Activated T-helper 1 cell treated with anti-CD3 and anti-CD28 coated beads, Interleukin-12 subunit alpha, Interleukin-12 subunit beta, Interleukin-2, Interleukin-4 antibody, amounts not matched to agents 30 ng/mL and 10 ng/mL and 1 ng/mL, durations not matched to agents 14 hours and 24 hours and 36 hours (primary cell): Measurements from ENCODE around the gene EN2. TPM values are rescaled to one million over a fixed set of nuclear protein-coding genes. Genes with fewer than 3 reads are reported as not detected.
A peak's percentile ranks its signal among the peaks of the same experiment; 100 is the strongest.

ENCODE experiments used
- DNase-seq: peaks from one replicate; pipeline ENCODE4 v3.0.0; 2021; ENCODE audit warnings: low spot score
- H3K27ac Mint-ChIP-seq: one replicate; pipeline ENCODE4 v1.8.0; 2021; ENCODE audit warnings: mild to moderate bottlenecking, mixed read lengths
- H3K27me3 Mint-ChIP-seq: one replicate; pipeline ENCODE4 v1.8.0; 2022; ENCODE audit warnings: mild to moderate bottlenecking, moderate library complexity, mixed read lengths; ENCODE audit not compliant: insufficient read depth
- H3K36me3 Mint-ChIP-seq: one replicate; pipeline ENCODE4 v1.8.0; 2021; ENCODE audit warnings: low read depth, mixed read lengths
- H3K4me1 Mint-ChIP-seq: one replicate; pipeline ENCODE4 v1.8.0; 2021; ENCODE audit warnings: low read depth, mixed read lengths
- H3K4me3 Mint-ChIP-seq: one replicate; pipeline ENCODE4 v1.8.0; 2021; ENCODE audit warnings: mild to moderate bottlenecking, moderate library complexity, mixed read lengths
- H3K9me3 Mint-ChIP-seq: one replicate; pipeline ENCODE4 v1.8.0; 2021; ENCODE audit warnings: mixed read lengths
- intact Hi-C: fragments of 100-400 bp; cut with micrococcal nuclease; formaldehyde crosslinking; loops from one replicate; pipeline ENCODE4 v1.15.1; 2024
- total RNA-seq: library from RNA; stranded (reverse); gene quantifications from 2 replicates; pipeline ENCODE4 v1.2.3, GENCODE V29; 2022

The EN2 gene
- total RNA-seq, result not detected in 2 replicates

DNA sequence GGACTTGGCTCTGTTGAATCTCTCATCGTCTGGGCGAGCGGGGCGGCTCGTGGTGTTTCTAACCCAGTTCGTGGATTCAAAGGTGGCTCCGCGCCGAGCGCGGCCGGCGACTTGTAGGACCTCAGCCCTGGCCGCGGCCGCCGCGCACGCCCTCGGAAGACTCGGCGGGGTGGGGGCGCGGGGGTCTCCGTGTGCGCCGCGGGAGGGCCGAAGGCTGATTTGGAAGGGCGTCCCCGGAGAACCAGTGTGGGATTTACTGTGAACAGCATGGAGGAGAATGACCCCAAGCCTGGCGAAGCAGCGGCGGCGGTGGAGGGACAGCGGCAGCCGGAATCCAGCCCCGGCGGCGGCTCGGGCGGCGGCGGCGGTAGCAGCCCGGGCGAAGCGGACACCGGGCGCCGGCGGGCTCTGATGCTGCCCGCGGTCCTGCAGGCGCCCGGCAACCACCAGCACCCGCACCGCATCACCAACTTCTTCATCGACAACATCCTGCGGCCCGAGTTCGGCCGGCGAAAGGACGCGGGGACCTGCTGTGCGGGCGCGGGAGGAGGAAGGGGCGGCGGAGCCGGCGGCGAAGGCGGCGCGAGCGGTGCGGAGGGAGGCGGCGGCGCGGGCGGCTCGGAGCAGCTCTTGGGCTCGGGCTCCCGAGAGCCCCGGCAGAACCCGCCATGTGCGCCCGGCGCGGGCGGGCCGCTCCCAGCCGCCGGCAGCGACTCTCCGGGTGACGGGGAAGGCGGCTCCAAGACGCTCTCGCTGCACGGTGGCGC is at the start of gene EN2:
TSS of gene EN2 (plus strand) at position 19 of the 767 bp plus-strand sequence. CDS start at position 268, 249 bp downstream.
- Mint-ChIP-seq H3K27me3 (peaks cover 69% of the 10 kb centered on the region), H3K36me3 (no peaks in the 10 kb centered on the region), H3K4me1 (peaks cover 4% of the 10 kb centered on the region), H3K4me3 (peak within 1 kb of the TSS; percentile 5), H3K27ac (peak within 1 kb of the TSS; percentile 70), H3K9me3 (no peaks in the 10 kb centered on the region)
- intact Hi-C loops, result loop anchor here (1.0 kb wide), 1 partner anchor 8 kb away; no protein-coding TSS in a partner anchor
- no peak for DNase-seq

DNA sequence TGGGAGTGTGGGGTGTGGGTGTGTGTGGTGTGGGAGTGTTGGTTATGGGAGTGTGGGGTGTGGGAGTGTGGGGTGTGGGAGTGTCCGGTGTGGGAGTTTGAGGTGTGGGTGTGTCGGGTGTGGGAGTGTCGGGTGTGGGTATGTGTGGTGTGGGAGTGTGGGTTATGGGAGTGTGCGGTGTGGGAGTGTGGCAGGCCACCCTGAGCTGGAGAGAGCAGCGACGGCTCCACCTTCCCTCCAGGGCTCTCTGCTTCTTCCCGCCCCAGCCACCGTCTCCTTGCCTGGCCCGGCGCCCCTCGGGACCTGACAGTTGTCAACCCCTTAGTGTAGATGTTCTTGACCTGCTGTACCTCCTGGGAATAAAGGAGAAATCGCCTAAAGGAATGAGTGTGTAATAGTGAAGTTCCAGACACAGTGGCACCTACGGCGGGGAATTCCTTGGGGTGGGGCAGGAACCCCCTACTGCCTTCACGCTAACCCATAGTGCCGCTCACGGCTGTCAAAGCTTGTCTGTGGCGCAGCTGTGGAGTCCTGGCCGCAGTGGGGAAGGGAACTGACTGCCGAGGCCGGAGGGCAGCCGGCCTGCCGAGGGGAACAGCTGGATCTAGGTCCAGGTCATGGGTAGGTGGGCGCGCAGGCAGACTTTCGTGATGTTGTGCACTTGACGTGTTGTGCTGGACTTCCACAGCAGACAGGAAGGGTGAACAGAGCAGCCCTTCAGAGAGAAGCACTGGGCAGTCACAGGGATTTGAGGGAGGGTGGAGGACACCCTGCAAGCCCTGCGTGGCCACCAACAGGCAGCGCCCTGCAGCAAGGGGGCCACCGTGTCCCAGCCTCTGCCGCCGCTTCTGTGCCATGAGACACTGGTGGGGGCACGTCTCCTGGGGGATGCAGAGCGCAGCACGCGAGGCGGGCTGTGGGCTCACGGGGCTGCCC is 49.0 kb upstream of the EN2 start:
- Mint-ChIP-seq H3K27ac (no peak overlapping the region), H3K4me3 (no peak overlapping the region), H3K9me3 (no peaks in the 10 kb centered on the region), H3K27me3 (no peaks in the 10 kb centered on the region), H3K36me3 (no peaks in the 10 kb centered on the region), H3K4me1 (no peaks in the 10 kb centered on the region)
- DNase-seq, result no peak
- intact Hi-C loops, result no loop called here

DNA sequence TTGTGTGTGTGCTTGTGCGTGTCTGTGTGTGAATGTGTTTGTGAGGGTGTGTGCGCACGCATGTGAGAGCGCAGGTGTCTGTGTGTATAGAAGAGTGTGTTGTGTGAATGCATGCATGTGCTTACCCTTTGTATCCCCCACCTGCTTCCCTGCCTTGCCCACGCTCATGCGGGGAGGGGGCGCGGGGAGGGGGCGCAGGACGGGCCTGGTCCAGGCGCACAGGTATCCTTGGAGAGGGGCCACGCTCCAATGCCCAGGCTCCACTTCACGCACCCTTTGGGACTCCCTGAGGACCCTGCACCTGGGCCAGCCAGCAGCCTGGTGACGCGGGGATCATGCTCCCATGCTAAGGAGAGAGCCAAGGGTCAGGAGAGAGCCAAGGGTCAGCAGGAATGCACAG is 47.9 kb upstream of the EN2 start:
- peaks cover 3% of the 10 kb centered on the region for H3K27me3 Mint-ChIP-seq
- no peaks in the 10 kb centered on the region for H3K4me1 Mint-ChIP-seq
- no peaks in the 10 kb centered on the region for H3K9me3 Mint-ChIP-seq
- DNase-seq, result no peak
- no peaks in the 10 kb centered on the region for H3K36me3 Mint-ChIP-seq
- no peak overlapping the region for H3K4me3 Mint-ChIP-seq
- no peak overlapping the region for H3K27ac Mint-ChIP-seq
- intact Hi-C loops, result no loop called here

DNA sequence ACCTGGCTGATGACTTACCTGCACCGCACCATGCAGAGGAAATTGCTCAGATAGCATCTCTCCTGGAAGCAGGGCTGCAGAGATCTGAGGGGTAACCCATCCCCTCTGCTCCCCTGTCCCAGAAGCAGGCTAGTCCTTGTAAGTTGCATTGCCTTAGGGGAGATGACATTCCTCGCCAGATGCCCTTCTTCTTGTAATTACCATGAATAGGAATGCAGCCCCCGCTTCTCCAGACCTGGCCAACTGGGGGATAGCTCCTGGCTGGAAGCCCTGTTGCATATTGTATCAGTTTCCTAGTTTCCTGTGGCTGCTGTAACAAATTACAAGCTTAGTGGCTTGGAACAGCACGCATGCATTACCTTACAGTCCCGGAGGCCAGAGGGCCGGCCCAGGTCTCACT is 47.5 kb upstream of the EN2 start:
- intact Hi-C loops, result no loop called here

DNA sequence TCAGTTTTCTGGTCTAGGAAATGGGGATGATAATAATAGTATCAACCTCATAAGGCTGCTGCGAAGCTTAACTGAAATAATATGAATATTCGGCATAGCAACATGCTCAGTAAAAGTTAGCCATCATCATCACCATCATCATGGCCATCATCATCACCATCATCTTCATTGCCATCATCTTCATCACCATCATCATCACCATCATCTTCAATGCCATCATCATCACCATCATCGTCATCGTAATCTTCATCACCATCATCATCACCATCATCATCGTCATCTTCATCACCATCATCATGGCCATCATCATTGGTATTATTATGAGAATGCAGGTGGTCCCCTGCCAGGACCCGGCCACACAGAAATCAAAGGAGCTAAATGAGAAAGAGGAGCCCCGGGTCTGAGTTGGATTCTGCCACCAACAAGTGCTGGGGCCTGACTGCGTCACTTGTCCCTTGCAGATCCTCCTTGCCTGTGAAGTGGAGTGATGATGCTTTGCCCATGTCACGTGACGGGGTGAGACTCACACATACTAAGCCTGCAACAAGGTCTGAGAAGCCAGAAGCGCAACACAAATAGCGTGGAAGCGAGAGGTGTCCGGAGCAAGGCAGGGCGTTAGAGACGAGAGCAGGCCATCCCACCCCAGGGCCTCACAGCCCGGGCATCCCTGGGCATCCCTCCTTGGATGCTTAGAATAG is 46.1 kb upstream of the EN2 start:
- Mint-ChIP-seq H3K27me3 (peaks cover 5% of the 10 kb centered on the region), H3K27ac (no peak overlapping the region), H3K9me3 (no peaks in the 10 kb centered on the region), H3K36me3 (no peaks in the 10 kb centered on the region), H3K4me1 (no peaks in the 10 kb centered on the region), H3K4me3 (no peak overlapping the region)
- DNase-seq, result no peak
- intact Hi-C loops, result no loop called here

More for the DNA sequence above, 47.5 kb upstream of the EN2 start:
- H3K4me3 Mint-ChIP-seq, result no peak overlapping the region
- H3K9me3 Mint-ChIP-seq, result no peaks in the 10 kb centered on the region
- H3K36me3 Mint-ChIP-seq, result no peaks in the 10 kb centered on the region
- DNase-seq, result no peak
- H3K4me1 Mint-ChIP-seq, result no peaks in the 10 kb centered on the region
- peaks cover 3% of the 10 kb centered on the region for H3K27me3 Mint-ChIP-seq
- H3K27ac Mint-ChIP-seq, result no peak overlapping the region

DNA sequence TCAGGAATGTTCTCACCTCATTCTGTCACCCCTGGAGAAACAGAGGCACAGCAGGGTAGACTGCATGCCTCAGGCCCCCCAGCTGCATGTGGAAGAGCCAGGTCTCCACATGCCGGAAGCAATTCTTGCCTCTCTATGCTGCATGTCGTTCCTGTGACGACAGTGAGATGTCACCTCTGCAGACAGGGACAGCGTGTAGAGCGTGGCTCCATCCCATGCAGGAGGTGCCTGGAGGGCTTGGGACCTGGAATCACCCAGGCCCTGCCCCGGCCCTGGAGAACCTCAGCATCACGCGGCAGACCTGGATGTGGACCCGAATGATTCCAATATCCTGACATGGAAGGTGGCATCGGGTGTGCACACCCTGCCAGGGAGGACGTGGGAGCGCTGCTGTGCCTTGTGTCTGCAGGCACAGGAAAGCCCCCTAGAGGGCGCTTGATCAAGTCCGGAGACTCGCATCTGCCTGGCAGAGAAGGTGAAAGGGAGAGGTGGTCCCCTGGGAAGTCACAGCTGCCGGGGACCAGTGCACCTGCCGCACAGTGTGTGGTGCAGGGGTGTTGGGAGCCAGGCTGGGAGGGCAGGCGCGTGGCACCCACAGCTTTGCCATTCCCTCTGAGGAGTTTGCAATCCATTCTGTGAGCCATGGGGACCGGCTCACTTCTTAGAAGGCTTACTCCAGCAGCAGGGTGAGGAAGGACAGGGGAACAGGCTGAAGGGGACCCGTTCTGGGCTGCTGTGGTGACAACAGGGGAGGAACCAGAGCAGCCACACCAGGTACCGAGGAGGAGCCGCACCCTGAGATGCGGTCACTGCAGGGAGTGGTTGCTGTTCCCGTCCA is 45.3 kb upstream of the EN2 start:
- Mint-ChIP-seq H3K9me3 (no peaks in the 10 kb centered on the region), H3K27ac (no peak overlapping the region), H3K4me1 (no peaks in the 10 kb centered on the region), H3K27me3 (peaks cover 5% of the 10 kb centered on the region), H3K4me3 (no peak overlapping the region), H3K36me3 (no peaks in the 10 kb centered on the region)
- peak; percentile 27 for DNase-seq
- intact Hi-C loops, result no loop called here

DNA sequence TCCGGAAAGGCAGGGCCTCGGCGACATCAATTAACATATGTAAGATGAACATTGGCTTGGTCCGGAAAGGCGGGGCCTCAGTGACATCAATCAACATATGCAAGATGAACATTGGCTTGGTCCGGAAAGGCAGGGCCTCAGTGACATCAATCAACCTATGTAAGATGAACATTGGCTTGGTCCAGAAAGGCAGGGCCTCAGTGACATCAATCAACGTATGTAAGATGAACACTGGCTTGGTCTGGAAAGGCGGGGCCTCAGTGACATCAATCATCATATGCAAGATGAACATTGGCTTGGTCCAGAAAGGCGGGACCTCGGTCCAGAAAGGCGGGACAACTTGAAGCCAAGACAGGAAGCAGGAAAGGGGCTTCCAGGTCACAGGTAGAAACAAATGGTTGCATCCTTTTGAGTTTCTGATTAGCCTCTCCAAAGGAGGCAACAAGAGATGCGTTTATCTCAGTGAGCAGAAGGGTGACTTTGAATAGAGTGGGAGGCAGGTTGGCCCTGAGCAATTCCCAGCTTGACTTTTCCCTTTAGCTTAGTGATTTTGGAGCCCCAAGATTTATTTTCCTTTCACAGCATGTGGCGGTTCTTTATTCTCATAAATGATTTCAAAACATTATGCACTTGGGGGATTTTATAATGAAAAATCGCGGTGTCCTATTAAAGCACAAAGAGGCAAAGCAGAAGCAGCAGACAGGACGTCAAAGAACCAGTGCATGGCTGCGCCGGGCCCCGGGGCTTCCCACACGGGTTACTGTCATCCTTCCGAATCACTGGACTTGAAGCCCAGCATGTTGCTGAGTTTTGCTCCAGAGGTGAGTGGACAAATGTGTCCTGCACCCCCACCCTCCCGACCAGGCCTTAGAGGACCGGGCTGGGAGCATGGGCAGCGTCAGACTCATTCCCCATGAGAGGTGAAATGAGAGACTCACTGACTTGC is 43.1 kb upstream of the EN2 start:
- Mint-ChIP-seq H3K9me3 (no peaks in the 10 kb centered on the region), H3K4me1 (no peaks in the 10 kb centered on the region), H3K4me3 (no peak overlapping the region), H3K27ac (no peak overlapping the region), H3K36me3 (no peaks in the 10 kb centered on the region), H3K27me3 (peaks cover 5% of the 10 kb centered on the region)
- no peak for DNase-seq
- intact Hi-C loops, result no loop called here

DNA sequence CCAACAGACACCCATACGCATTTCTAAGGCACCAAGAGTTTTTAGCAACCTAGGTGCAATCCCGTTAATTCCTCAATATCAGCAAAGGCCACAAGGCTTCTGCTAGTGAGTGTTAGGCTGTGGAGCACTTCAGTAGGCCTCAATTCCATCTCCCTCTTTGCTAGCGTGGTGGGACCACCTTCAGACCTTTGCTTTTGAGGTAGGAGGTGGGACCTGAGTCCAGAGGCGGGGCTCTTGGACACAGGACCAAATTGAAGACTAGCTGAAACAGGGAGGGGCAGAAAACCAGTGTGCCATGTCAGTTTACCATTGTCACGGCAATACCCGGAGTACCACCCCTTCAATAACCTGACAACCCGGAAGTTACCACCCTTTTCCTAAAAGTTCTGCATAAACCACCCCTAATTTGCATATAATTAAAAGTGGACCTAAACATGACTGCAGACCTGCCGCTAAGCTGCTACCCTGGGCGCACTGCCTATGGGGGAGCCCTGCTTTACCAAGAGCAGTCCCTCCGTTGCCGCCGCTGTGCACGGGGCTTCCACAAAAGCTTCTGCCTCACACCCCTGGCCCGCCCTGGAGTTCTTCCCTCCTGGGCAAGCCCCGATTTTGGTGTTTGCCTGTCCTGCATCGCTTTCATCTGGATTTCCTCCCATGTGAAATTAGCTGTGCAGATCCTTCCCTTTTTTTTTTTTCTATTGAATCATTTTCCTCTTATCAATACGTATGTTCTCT is 41.1 kb upstream of the EN2 start:
- no peaks in the 10 kb centered on the region for H3K36me3 Mint-ChIP-seq
- H3K4me3 Mint-ChIP-seq, result no peak overlapping the region
- intact Hi-C loops, result no loop called here
- no peak for DNase-seq
- H3K9me3 Mint-ChIP-seq, result no peaks in the 10 kb centered on the region
- H3K27me3 Mint-ChIP-seq, result peaks cover 5% of the 10 kb centered on the region
- H3K4me1 Mint-ChIP-seq, result no peaks in the 10 kb centered on the region
- H3K27ac Mint-ChIP-seq, result no peak overlapping the region

DNA sequence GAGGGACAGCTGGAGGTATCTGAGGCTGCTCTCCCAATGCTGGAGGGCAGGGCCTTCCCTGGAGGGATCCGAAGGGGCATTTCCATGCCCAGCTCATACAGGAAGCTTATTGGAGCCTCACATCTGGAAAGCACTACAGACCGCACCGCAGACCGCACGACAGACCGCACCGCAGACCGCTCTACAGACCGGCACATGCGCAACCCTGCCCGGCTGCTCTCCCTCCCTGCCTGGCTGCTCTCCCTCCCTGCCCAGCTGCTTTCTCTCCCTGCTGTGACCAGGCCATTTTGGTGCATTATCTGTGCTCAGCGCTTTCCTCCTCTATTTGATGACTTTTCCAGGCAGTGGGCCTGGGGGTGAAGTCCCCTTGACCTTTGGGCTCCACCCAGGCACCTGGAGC is 39.6 kb upstream of the EN2 start:
- no peak overlapping the region for H3K4me3 Mint-ChIP-seq
- intact Hi-C loops, result no loop called here
- H3K9me3 Mint-ChIP-seq, result no peaks in the 10 kb centered on the region
- DNase-seq, result no peak
- H3K27ac Mint-ChIP-seq, result no peak overlapping the region
- no peaks in the 10 kb centered on the region for H3K4me1 Mint-ChIP-seq
- H3K27me3 Mint-ChIP-seq, result peaks cover 5% of the 10 kb centered on the region
- H3K36me3 Mint-ChIP-seq, result no peaks in the 10 kb centered on the region

DNA sequence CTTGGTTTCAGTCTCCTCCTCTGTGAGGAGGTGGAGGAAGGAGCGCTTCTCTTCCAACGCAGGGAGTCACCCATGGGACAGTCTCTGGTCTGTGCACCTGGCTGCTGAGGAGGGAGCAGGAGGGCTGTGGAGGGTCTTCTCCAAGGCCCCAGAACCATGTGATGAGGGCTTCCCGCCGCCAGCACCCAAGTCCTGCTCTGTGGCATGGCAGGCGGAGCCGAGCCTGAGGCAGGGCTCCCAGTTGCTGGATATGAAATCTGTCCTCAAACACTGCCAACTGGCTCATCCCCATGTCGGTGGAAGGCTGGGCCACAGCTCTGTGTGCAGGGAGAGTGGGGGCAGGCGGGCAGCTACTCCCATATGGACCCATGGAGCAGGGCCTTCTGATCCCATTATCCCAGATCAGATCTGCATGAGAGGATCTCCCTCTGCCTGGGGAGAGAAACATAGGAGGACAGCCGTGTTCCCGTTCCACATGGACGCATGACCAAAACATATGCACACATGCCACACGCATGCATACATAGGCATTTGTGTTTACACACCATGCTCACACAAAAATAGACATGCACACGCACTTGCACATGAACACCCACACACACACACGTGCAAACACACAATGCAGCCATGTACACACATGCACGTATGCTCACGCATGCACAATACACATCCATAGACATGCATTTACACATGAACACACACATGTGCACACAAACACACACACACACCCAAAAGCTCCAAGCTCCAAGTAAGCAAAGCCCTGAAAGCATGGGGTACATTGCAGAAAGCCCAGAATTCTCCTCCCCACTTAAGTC is 38.8 kb upstream of the EN2 start:
- H3K27ac Mint-ChIP-seq, result no peak overlapping the region
- H3K9me3 Mint-ChIP-seq, result no peaks in the 10 kb centered on the region
- DNase-seq, result no peak
- peaks cover 5% of the 10 kb centered on the region for H3K27me3 Mint-ChIP-seq
- H3K4me1 Mint-ChIP-seq, result no peaks in the 10 kb centered on the region
- intact Hi-C loops, result no loop called here
- H3K4me3 Mint-ChIP-seq, result no peak overlapping the region
- no peaks in the 10 kb centered on the region for H3K36me3 Mint-ChIP-seq
